Fibroblast of the conjunctiva (primary cell): ENCODE measurements around the gene GRHL3.

Experiments used
- DNase-seq: peaks from one replicate; pipeline ENCODE4 v3.0.0-alpha.2; 2010; ENCODE audit warnings: low read depth

GRHL3 gene

DNA sequence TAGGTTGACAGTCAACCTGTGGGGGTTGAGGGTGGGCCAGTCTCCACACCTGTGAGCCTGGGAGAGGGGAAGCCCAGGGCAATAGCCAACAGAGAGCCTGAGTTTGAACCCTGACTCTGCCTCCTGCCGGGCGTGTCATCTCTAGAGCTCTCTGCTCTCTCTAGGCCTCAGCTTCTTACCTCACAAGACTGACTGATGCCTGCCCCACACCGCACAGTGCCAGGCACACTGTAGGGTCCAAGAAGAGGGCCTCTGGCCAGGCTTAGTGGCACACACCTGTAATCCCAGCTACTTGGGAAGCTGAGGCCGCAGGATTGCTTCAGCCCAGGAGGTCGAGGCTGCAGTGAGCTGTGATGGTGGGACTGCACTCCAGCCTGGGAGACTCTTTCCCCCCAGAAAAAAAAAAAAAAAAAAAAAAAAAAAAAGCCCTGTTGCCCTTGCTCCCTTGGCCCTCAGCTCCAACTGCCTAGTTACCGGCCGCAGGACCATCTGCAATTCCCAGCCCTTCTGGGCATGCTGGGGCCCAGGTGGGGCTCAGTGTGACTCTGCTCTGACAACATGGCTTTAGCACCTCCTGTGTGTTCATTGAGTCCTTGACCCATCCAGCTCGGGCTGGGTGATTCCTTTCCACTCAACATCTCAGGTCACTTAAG, 25.1 kb downstream of the GRHL3 start:
- DNase-seq, result no peak

DNA sequence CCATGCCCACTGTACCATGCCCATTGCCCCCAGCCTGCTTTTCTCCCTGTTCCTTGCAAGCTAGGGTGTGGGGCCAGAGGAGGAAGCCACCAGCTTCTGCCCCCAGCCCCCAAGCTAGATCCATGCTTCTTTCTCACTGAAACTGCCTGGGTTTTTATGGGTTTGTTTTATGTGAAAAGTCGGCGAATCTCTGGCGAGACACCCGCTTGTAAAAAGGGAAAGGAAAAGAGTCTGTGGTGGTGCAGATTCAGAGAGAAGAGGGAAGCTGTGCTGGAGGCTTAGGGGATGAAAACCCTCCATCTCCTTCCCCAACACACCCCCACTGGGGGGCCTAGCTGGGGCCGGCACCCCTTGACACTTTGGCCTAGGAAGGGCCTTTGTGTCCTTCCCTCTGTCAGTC, 26.2 kb downstream of the GRHL3 start:
- no peak for DNase-seq

DNA sequence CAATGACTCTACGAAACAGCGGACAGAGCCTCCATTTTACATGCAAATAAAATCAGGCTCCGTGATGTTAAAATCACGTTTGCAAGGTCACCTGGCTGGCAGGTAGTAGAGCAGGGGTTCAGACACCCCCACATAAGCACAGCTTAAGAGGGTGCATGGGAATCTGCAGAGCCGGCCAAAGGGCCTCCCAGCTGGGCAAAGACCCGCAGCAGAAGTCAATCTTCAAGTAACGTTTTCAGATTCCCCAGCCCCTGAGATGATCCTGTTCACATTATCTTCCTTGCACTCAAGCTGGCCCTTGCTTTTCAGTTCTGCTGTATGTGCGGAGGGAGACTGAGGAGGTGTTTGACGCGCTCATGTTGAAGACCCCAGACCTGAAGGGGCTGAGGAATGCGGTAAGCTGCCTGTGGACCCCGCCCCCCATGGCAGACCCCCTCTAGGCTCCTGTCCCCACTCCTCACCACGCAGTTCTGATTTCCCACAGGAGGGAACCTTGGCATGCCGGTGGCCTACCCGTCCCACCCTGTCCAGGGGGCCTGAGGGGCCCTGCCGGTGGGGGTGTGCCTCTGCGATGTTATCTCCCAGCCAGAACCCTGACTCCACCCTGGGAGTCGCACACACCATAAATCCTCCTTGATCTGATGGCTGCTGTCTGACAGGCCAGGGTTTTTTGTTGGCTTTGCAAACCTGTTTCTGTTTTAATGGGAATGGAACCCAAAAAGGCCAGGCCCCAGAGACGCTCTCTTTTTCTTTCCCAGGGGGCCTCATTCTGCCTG, 28.2 kb downstream of the GRHL3 start:
- DNase-seq, result no peak

DNA sequence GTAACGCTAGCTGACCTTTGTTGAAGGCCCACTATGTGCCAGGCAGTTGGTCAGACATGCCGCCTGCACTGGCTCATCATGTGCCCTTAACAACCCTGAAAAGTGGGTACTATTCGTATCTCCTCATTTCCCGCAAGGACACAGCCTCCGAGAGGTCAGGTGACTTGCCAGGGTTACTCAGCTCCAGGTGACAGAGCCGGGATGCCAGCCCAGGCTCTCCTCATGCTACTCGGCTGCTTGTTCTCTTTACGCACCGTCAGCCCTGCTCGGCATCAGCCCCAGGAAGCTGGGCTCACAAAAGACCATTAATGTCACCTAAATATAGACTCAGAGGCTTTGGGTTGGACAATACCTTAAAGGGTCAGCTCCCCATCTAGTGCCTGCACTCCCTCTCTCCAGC, 29.0 kb downstream of the GRHL3 start:
- DNase-seq, result no peak

- no peak for DNase-seq
Observed at GRCh38 chr1:24349891-24350290, 30.7 kb downstream of the GRHL3 start.

DNA sequence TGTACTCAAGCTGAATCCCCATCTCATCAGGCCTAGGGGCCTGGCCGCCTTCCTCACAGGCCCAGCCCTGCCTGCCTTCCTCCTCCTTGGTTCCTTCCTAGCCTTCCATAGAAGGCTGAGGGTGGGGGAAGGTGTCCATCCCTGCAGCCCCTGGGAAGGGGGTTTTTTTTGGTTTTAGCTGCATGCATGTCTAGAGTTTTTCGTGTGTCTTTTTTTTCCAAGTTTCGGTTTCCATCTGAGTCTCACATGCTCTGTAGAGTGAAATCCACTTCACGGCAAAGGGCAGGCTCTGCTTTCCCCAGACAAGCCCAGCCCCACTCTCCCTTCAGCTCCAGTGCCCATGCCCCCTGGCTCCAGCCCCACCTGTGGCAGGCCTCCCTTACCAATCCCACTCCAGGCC, 32.1 kb downstream of the GRHL3 start:
- no peak for DNase-seq

- DNase-seq, result no peak
Observed at GRCh38 chr1:24351918-24352627, 32.9 kb downstream of the GRHL3 start.

GRCh38 chr1:24353292-24353891, 34.2 kb downstream of the GRHL3 start:
- no peak for DNase-seq

DNA sequence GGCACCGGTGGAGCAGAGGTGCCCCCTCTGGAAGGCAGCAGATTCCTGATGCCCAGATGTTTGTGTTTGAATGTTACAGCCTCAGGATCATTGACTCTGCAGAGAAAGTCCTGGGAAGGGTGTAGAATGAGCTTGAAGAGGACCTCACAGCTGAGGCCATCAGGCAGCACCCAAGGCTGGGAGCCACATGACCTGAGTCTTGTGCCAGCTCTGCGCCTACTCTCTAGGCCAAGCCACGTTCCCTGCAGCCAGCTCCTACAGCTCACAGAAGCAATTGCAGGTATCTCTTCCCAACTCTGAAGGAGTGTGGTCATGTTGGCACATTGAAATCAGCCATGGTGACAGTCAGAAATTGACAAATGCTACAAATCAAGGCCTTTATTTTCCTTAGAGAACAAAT, 36.3 kb downstream of the GRHL3 start:
- no peak for DNase-seq

GRCh38 chr1:24357038-24357437, 37.9 kb downstream of the GRHL3 start:
- DNase-seq, result no peak

- DNase-seq, result no peak
Observed at GRCh38 chr1:24360681-24361080, 41.5 kb downstream of the GRHL3 start.

DNA sequence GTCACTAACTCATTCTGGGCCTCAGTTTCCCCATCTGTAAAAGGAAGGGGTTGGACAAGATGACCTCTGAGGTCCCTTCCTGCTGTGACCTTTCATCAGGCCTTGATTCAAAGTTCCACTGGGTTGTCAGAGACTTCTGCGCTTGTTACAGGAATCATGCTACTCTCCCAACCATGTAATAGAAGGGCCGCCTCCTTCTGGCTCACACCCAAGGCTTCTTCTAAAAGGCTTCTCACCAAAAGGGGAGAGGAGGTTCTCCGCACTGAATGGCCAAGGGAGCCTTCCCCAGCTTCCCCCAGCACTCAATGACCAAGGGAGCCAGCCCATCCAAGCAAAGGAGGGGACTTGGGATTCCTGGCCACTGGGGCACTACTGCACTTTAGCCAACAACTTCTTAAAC, 42.7 kb downstream of the GRHL3 start:
- no peak for DNase-seq

GRCh38 chr1:24362396-24362795, 43.2 kb downstream of the GRHL3 start:
- DNase-seq, result no peak

DNA sequence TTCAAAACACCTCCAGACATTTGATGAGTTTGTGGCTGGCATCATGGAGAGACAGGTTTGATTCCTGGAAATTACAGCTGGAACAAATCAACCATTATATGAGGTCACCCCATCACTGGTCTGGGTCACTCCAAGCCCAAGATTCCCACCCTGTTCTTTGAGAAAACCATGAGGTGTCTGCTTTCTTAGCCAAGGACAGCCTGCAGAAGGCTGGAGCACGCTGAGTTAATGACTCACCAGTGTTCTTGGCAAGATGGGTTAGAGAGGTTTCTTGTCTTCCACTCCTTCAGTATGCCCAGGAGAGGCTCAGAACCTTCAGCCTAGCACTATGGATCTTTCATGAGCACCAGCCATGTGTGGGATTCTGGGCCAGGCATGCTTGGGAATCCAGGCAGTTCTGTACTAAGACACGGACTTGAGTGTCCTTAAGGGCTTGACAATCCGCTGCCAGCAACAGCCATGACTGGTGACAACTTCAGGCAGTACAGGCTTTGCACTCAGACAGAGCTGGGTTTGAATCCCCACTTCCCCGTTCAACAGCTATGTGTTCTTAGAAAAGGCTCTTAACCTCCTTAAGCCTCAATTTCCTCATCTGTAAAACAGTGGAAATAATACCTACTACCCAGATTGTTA, 43.9 kb downstream of the GRHL3 start:
- DNase-seq, result peak; percentile 92

GRCh38 chr1:24363994-24364393, 44.8 kb downstream of the GRHL3 start:
- no peak for DNase-seq

DNA sequence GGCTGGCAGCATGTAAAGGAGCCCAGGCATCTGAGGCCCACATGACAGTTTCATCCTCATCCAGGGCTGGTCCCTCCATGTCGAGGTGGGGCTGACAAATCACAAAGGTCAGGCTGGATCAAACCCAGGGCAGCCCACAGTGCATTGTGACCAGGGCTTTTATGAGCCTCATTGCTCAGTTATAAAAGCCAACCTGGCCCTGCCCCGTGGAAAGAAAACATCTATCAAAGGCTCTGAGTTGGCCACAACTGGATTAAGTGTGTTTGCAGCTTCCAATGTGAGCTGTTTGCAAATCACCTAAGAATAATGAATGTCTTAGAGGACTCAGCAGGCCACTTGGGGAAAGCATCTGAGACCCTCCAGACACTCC, 45.4 kb downstream of the GRHL3 start:
- no peak for DNase-seq

- peak; percentile 78 for DNase-seq
Observed at GRCh38 chr1:24364975-24365678, 46.0 kb downstream of the GRHL3 start.

DNA sequence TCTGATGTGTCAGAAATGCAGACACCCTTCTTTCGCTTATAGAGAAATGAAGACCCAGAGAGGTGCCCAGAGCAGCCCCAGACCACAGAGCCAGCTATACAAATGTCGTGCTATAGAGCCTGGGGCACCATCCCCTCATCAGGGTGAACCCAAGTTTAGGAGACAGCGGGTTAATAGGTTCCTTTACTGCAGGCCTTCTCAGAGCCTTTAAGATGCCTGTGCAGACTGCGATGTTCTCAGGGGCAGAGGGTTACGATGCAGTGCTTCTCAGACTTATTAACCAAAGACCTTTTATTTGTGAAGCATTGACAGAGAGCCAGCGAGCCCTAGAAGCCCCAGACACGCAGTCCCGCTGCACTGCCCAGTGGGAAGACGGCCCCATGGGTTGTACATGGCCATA, 47.5 kb downstream of the GRHL3 start:
- no peak for DNase-seq

DNA sequence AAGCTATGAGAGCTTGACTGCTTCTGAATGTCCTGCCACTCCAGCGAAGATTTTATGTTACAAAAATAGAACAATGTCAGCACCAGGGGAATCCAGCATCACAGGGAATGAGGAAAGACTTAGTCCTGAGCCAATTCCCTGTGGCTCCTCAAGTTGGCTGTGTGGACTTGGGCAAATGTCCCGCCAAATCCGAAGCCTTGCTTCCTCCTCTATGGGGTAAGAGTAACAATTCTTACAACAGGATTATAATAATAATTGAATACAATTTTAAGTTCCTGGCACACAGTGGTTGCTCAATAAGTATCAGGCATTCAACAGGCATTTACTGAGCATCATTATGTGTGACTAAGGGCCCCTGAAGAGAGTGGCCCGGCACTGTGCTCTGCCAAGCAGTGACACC, 50.0 kb downstream of the GRHL3 start:
- DNase-seq, result no peak

- no peak for DNase-seq
Observed at GRCh38 chr1:24369801-24370200, 50.6 kb downstream of the GRHL3 start.

DNA sequence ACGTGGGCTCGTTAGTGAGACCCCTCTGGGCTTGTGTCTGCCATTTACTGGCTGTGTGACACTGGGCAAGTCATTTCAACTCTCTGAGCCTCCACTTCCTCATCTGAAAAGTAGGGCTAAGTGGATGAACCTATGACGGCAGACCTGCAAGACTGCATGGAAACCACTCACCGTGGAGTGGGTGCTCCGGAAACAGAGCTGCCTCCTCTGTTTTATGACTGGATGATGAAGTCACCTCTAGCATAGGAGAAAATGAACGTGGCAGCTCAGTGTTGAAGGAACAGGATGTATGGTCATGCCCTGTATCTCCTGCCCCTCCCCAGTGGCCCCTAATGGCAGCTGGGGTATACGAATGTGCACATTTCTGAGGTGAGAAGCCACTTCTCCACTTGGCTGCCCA, 53.9 kb downstream of the GRHL3 start:
- DNase-seq, result no peak

DNA sequence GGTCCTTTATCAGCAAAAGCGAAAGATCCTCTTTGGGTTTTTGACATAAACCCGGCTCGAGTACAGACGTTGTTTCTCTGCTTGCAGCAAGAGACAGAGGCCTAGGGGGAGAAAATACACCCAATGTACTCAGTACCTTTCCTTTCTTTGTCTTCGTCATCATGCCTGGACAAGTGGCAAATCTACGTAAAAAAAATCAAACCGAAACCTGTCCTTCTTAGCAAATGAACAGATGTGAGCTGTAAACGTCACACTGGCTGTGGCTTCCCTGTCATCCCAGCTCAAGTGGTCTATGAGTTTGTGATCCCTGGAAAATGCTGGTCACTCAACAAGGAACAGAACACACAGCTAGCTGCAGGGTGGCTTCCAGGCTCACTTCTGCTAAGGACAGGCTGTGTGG, 54.6 kb downstream of the GRHL3 start:
- no peak for DNase-seq
